Fibroblast of mammary gland (primary cell): ENCODE measurements around the gene BEND3.

Source experiments
- DNase-seq: peaks from one replicate; pipeline ENCODE4 v3.0.0-alpha.2; 2010; ENCODE audit warnings: low read depth
- H3K4me3 ChIP-seq: 2 replicates; pipeline ENCODE4 v1.5.1; 2011; ENCODE audit warnings: low read depth, mild to moderate bottlenecking, low read length, moderate library complexity; ENCODE audit not compliant: control insufficient read depth
- CTCF ChIP-seq: conservative IDR thresholded peaks from 2 replicates; pipeline ENCODE4 v1.5.1; 2011; ENCODE audit warnings: low read depth, low read length, inconsistent platforms; ENCODE audit not compliant: control insufficient read depth, insufficient read depth

Gene BEND3

GRCh38 chr6:107128577-107128976 is 13.3 kb upstream of the BEND3 start:
- DNase-seq = no peak
- TF ChIP-seq CTCF = no peak
- no peak overlapping the region for H3K4me3 ChIP-seq

GRCh38 chr6:107128175-107128574 is 12.9 kb upstream of the BEND3 start:
- TF ChIP-seq CTCF = no peak
- no peak overlapping the region for H3K4me3 ChIP-seq
- peak; percentile 32 for DNase-seq

GRCh38 chr6:107125771-107126170 is 10.5 kb upstream of the BEND3 start:
- TF ChIP-seq CTCF = no peak
- no peak overlapping the region for H3K4me3 ChIP-seq
- no peak for DNase-seq

- DNase-seq = no peak
- TF ChIP-seq CTCF = no peak
- no peak overlapping the region for H3K4me3 ChIP-seq
Observed at GRCh38 chr6:107124934-107125348, 9.6 kb upstream of the BEND3 start.

- TF ChIP-seq CTCF = no peak
- DNase-seq = no peak
- H3K4me3 ChIP-seq = no peak overlapping the region
Observed at GRCh38 chr6:107123501-107123900, 8.2 kb upstream of the BEND3 start.

GRCh38 chr6:107122748-107123147 is 7.4 kb upstream of the BEND3 start:
- H3K4me3 ChIP-seq = no peak overlapping the region
- no peak for TF ChIP-seq CTCF
- DNase-seq = no peak

GRCh38 chr6:107121964-107122495 is 6.7 kb upstream of the BEND3 start:
- no peak for TF ChIP-seq CTCF

More at GRCh38 chr6:107121964-107122495, 6.7 kb upstream of the BEND3 start:
- DNase-seq = no peak
- H3K4me3 ChIP-seq = no peak overlapping the region
